Measurements from ENCODE around the gene ITPR1.

DNA sequence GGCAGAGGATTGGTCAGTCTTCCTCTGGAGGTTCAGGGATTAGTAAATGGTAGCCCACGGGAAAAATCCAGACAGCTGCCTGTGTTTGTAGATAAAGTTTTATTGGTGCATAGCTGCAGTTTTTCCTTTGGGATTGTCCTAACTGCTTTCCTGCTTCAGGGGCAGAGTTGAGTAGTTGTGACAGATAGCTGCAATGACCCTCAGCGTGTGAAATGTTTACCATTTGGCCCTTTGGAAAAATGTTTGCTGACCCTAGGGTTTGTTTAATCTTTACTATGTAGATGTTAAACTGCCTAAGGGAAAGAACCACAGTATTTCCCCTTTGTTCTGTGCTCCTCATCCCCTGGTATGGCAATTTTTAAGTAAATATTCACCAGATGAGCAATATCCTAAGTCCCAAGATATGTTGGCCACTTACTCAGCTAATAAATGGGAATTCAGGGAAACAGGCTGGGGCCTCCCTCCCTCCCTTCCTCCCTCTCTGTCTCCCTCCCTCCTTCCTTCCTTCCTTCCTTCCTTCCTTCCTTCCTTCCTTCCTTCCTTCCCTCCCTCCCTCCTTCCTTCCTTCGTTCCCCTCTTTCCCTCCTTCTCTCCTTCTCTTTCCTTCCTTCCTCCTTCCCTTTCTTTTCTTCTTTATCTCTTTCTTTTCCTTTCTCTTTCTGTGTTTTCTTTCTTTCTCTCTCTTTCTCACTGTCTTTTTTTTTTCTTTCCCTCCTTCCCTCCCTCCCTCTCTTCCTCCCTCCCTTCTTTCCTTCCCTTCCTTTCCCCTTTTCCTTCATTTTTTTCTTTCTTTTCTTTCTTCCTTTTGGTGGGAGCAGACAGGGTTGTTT, 251.5 kb downstream of the ITPR1 start:
- TF ChIP-seq EZH2phosphoT487 (IDR thresholded peaks at IDR 0.05; ENCODE audit: insufficient read depth, low read depth) = no peak
- no peak for TF ChIP-seq EZH2 (IDR thresholded peaks at IDR 0.05; ENCODE audit: insufficient read depth, poor library complexity, severe bottlenecking)
